Endothelial cell of hepatic sinusoid (primary cell): ENCODE results near the gene LPP.

Source experiments
- in situ Hi-C: cut with HindIII; loops from 2 replicates; pipeline ENCODE4 v1.10.0; 2017; ENCODE audit warnings: low sequenced_read_pairs

LPP gene

GRCh38 chr3:188168648-188169047 lies 14.7 kb downstream of the LPP start:
- in situ Hi-C loops, result no loop called here

- in situ Hi-C loops, result no loop called here
Observed at GRCh38 chr3:188169830-188170455, 16.0 kb downstream of the LPP start.

- in situ Hi-C loops, result no loop called here
Observed at GRCh38 chr3:188170461-188171459, 16.8 kb downstream of the LPP start.

- in situ Hi-C loops, result no loop called here
Observed at GRCh38 chr3:188171682-188172467, 17.9 kb downstream of the LPP start.

- in situ Hi-C loops, result no loop called here
Observed at GRCh38 chr3:188174317-188175044, 20.5 kb downstream of the LPP start.

- in situ Hi-C loops, result no loop called here
Observed at GRCh38 chr3:188176476-188176875, 22.5 kb downstream of the LPP start.

- in situ Hi-C loops, result no loop called here
Observed at GRCh38 chr3:188176884-188177283, 22.9 kb downstream of the LPP start.

- in situ Hi-C loops, result no loop called here
Observed at GRCh38 chr3:188177721-188178120, 23.8 kb downstream of the LPP start.

- in situ Hi-C loops, result no loop called here
Observed at GRCh38 chr3:188178293-188178936, 24.5 kb downstream of the LPP start.

- in situ Hi-C loops, result no loop called here
Observed at GRCh38 chr3:188179006-188179966, 25.3 kb downstream of the LPP start.

GRCh38 chr3:188180114-188180513 lies 26.2 kb downstream of the LPP start:
- in situ Hi-C loops, result no loop called here

GRCh38 chr3:188183452-188183851 lies 29.5 kb downstream of the LPP start:
- in situ Hi-C loops, result no loop called here

GRCh38 chr3:188184160-188184559 lies 30.2 kb downstream of the LPP start:
- in situ Hi-C loops, result no loop called here

GRCh38 chr3:188184649-188185048 lies 30.7 kb downstream of the LPP start:
- in situ Hi-C loops, result no loop called here

- in situ Hi-C loops, result no loop called here
Observed at GRCh38 chr3:188185717-188186251, 31.8 kb downstream of the LPP start.

GRCh38 chr3:188187053-188187452 lies 33.1 kb downstream of the LPP start:
- in situ Hi-C loops, result no loop called here

GRCh38 chr3:188188911-188189310 lies 35.0 kb downstream of the LPP start:
- in situ Hi-C loops, result no loop called here

GRCh38 chr3:188191460-188191859 lies 37.5 kb downstream of the LPP start:
- in situ Hi-C loops, result no loop called here

- in situ Hi-C loops, result no loop called here
Observed at GRCh38 chr3:188192034-188192433, 38.1 kb downstream of the LPP start.
